ENCODE measurements around the gene ACTA2.

Gene ACTA2

DNA sequence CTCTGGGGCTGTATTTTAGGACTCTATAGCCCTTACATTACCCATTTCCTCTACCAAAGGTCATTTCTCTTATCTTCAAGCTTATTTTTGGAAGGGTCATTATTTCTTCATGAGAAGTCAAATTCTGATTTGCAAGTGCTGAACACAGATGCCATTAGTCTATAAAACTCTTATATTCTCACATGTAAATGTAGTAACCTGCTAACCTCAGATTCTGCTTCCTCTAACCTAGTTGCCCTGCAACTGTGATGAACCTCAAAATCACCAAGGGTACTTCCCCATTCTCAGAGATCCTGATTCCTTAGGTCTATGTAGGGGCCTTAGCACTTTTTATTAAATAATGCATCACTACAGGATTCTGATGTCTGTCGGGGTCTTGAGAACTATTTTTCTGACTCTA lies 44.4 kb upstream of the ACTA2 start:
- H2BK5ac ChIP-seq (ENCODE audit: low read depth, low read length, poor library complexity) = no peak overlapping the region
- no CpG with 5 or more reads among the region's 1 CpG for WGBS (ENCODE audit: extremely low coverage, insufficient coverage, insufficient read length)
- H2BK120ac ChIP-seq (ENCODE audit: insufficient read depth, low read length, poor library complexity) = no peak overlapping the region
- H3K36me3 ChIP-seq (ENCODE audit: control insufficient read depth in 1 of 2, insufficient read depth in 2 of 2, low read length in 2 of 2) = no peaks in the 10 kb centered on the region
- H3K79me2 ChIP-seq (ENCODE audit: control insufficient read depth, insufficient read depth, low read length, poor library complexity) = no peaks in the 10 kb centered on the region
- no peak overlapping the region for H3K23ac ChIP-seq (ENCODE audit: low read length)
- no peak overlapping the region for H4K8ac ChIP-seq (ENCODE audit: low read depth, low read length)
- H2AFZ ChIP-seq (ENCODE audit: insufficient read depth, low read length, poor library complexity) = no peak overlapping the region
- H4K91ac ChIP-seq (ENCODE audit: low read depth, low read length) = no peak overlapping the region
- H3K4me2 ChIP-seq (ENCODE audit: low read length) = no peak overlapping the region
- H4K12ac ChIP-seq (ENCODE audit: low read depth, low read length) = no peak overlapping the region
- H3K9ac ChIP-seq (ENCODE audit: low read length) = no peak overlapping the region
- H3K4me1 ChIP-seq (ENCODE audit: control insufficient read depth in 1 of 2, insufficient read depth in 2 of 2, low read length in 2 of 2) = peaks cover 0 to under 1% of the 10 kb centered on the region in 2 experiments
- H3K9me3 ChIP-seq (ENCODE audit: insufficient read depth, low read depth, low read length) = no peaks in the 10 kb centered on the region
- H3K4ac ChIP-seq (ENCODE audit: low read depth, low read length) = no peak overlapping the region
- DNase-seq = no peak
- H3K18ac ChIP-seq (ENCODE audit: low read length) = no peak overlapping the region
- H3K27me3 ChIP-seq (ENCODE audit: insufficient read depth, low read length) = no peaks in the 10 kb centered on the region
- H3K79me1 ChIP-seq (ENCODE audit: low read length) = no peaks in the 10 kb centered on the region
- no peak overlapping the region for H3K14ac ChIP-seq (ENCODE audit: low read length)
- no peak overlapping the region for H2BK12ac ChIP-seq (ENCODE audit: low read length)
- H3K27ac ChIP-seq (ENCODE audit: low read depth, low read length) = no peak overlapping the region
- no peak overlapping the region for H3K4me3 ChIP-seq (ENCODE audit: low read depth, low read length)
- no peak overlapping the region for H2AK5ac ChIP-seq (ENCODE audit: low read length)

DNA sequence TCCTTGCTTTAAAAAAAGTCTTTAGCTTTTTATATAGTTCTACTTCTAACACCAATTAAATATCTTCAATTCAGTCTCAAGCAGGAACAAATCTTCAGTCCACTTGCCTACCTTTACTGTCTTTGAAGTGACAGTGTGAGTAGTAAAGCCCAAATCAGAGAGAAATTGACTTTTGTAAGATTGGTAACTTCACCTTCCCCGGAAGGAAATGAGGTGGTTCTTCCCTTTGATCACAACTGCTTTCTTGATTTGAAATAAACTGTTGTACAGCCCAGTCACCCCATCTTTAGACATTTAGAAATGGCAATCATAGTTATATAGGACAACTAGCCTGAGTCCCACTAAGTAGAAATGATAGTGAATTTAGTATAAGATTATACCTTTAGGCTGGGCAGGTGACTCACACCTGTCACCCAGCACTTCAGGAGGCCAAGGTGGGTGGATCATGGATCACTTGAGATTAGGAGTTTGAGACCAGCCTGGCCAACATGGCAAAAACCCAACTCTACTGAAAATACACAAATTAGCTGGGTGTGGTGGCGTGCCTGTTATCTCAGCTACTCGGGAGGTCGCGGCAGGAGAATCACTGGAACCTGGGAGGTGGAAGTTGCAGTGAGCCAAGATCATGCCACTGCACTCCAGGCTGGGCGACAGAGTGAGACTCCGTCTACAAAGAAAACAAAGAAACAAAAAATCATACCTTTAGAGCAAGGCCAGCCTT lies 42.7 kb upstream of the ACTA2 start:
- H3K9ac ChIP-seq (ENCODE audit: low read length) = no peak overlapping the region
- no peak overlapping the region for H4K8ac ChIP-seq (ENCODE audit: low read depth, low read length)

DNA sequence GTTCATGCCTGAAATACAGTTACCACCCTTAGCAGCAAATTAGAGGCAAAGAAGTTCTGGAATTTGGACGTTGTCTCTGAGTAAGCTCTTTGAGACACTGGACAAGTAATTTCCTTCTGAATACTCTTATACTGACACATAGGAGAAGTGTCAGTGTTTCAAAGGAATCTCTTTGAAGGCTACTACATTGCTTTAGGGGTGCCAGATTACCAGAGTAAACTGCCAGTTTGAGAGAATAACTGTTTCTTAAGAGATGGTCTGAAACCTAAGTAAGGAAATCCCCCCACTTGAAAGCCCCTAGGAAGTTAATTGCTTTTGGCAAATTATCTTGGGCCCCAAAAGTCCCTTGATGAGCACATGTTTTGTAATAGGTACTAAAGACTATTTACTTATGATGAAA lies 41.4 kb upstream of the ACTA2 start:
- Histone ChIP-seq H3K27ac (ENCODE audit: low read depth, low read length) (no peak overlapping the region), H4K91ac (ENCODE audit: low read depth, low read length) (no peak overlapping the region), H2AFZ (ENCODE audit: insufficient read depth, low read length, poor library complexity) (no peak overlapping the region), H4K8ac (ENCODE audit: low read depth, low read length) (no peak overlapping the region), H2BK12ac (ENCODE audit: low read length) (no peak overlapping the region), H3K36me3 (ENCODE audit: control insufficient read depth in 1 of 2, insufficient read depth in 2 of 2, low read length in 2 of 2) (no peaks in the 10 kb centered on the region), H2AK5ac (ENCODE audit: low read length) (no peak overlapping the region), H3K4me1 (ENCODE audit: control insufficient read depth in 1 of 2, insufficient read depth in 2 of 2, low read length in 2 of 2) (peaks cover 0 to 8% of the 10 kb centered on the region in 2 experiments), H3K27me3 (ENCODE audit: insufficient read depth, low read length) (peaks cover 16% of the 10 kb centered on the region), H3K18ac (ENCODE audit: low read length) (no peak overlapping the region), H3K4me3 (ENCODE audit: low read depth, low read length) (no peak overlapping the region), H3K4me2 (ENCODE audit: low read length) (no peak overlapping the region), H3K14ac (ENCODE audit: low read length) (no peak overlapping the region), H3K79me2 (ENCODE audit: control insufficient read depth, insufficient read depth, low read length, poor library complexity) (peaks cover 4% of the 10 kb centered on the region), H2BK120ac (ENCODE audit: insufficient read depth, low read length, poor library complexity) (no peak overlapping the region), H3K9ac (ENCODE audit: low read length) (no peak overlapping the region), H2BK5ac (ENCODE audit: low read depth, low read length, poor library complexity) (no peak overlapping the region), H4K12ac (ENCODE audit: low read depth, low read length) (no peak overlapping the region), H3K23ac (ENCODE audit: low read length) (no peak overlapping the region), H3K9me3 (ENCODE audit: insufficient read depth, low read depth, low read length) (peaks cover 3% of the 10 kb centered on the region), H3K79me1 (ENCODE audit: low read length) (peaks cover 6% of the 10 kb centered on the region), H3K4ac (ENCODE audit: low read depth, low read length) (no peak overlapping the region)
- DNase-seq = peak in 1 of 2 donors; percentile 15
- WGBS (ENCODE audit: extremely low coverage, insufficient coverage, insufficient read length) = no CpG with 5 or more reads among the region's 1 CpG

More for the DNA sequence above, 42.7 kb upstream of the ACTA2 start:
- Histone ChIP-seq H3K27ac (ENCODE audit: low read depth, low read length) (no peak overlapping the region), H4K12ac (ENCODE audit: low read depth, low read length) (no peak overlapping the region), H3K9me3 (ENCODE audit: insufficient read depth, low read depth, low read length) (peaks cover 3% of the 10 kb centered on the region), H3K4me2 (ENCODE audit: low read length) (no peak overlapping the region), H2BK5ac (ENCODE audit: low read depth, low read length, poor library complexity) (no peak overlapping the region), H3K4me3 (ENCODE audit: low read depth, low read length) (no peak overlapping the region), H2AFZ (ENCODE audit: insufficient read depth, low read length, poor library complexity) (no peak overlapping the region), H3K23ac (ENCODE audit: low read length) (no peak overlapping the region), H3K36me3 (ENCODE audit: control insufficient read depth in 1 of 2, insufficient read depth in 2 of 2, low read length in 2 of 2) (no peaks in the 10 kb centered on the region), H3K18ac (ENCODE audit: low read length) (no peak overlapping the region), H3K4ac (ENCODE audit: low read depth, low read length) (no peak overlapping the region), H3K4me1 (ENCODE audit: control insufficient read depth in 1 of 2, insufficient read depth in 2 of 2, low read length in 2 of 2) (peaks cover 0 to 6% of the 10 kb centered on the region in 2 experiments), H3K79me1 (ENCODE audit: low read length) (peaks cover 6% of the 10 kb centered on the region), H3K14ac (ENCODE audit: low read length) (no peak overlapping the region), H4K91ac (ENCODE audit: low read depth, low read length) (no peak overlapping the region), H2AK5ac (ENCODE audit: low read length) (no peak overlapping the region), H2BK12ac (ENCODE audit: low read length) (no peak overlapping the region), H3K79me2 (ENCODE audit: control insufficient read depth, insufficient read depth, low read length, poor library complexity) (peaks cover 4% of the 10 kb centered on the region), H2BK120ac (ENCODE audit: insufficient read depth, low read length, poor library complexity) (no peak overlapping the region), H3K27me3 (ENCODE audit: insufficient read depth, low read length) (peaks cover 11% of the 10 kb centered on the region)
- no CpG with 5 or more reads among the region's 7 CpGs for WGBS (ENCODE audit: extremely low coverage, insufficient coverage, insufficient read length)
- no peak for DNase-seq

DNA sequence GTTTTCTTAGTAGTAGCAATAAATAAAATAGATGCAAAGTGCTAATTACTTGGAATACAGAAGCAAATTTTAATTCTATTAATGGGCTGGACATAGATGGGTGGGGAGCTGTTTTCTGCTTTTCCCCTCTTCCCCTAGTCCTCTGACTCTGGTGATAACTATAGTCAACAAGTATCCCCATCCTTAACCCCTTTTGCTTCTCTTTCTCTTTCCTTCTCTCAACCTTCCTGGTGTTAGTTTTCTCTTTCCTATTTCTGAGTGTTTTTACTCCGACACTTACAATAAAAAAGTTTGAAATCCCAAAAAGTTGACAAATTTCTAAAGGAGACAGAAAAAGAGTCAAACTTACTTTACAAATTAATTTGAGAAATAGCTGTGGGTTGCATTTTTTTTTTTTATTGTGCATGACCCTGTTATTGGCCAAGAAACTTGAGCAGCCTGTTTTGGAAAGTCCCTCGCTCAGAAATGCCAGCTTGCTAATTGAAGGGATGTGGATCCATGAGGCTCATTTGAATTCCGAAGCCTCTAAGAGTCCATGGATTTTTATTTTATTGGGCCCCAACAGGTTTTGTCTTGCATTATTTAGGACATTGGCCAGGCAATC lies 40.5 kb upstream of the ACTA2 start:
- H3K18ac ChIP-seq (ENCODE audit: low read length) = no peak overlapping the region
- H3K4ac ChIP-seq (ENCODE audit: low read depth, low read length) = no peak overlapping the region
- H3K14ac ChIP-seq (ENCODE audit: low read length) = no peak overlapping the region
- no peaks in the 10 kb centered on the region for H3K36me3 ChIP-seq (ENCODE audit: control insufficient read depth in 1 of 2, insufficient read depth in 2 of 2, low read length in 2 of 2)
- no peak for DNase-seq
- H3K23ac ChIP-seq (ENCODE audit: low read length) = no peak overlapping the region
- no peak overlapping the region for H3K4me2 ChIP-seq (ENCODE audit: low read length)
- H3K27me3 ChIP-seq (ENCODE audit: insufficient read depth, low read length) = peaks cover 16% of the 10 kb centered on the region
- H3K4me3 ChIP-seq (ENCODE audit: low read depth, low read length) = no peak overlapping the region
- no peak overlapping the region for H2BK12ac ChIP-seq (ENCODE audit: low read length)
- H3K4me1 ChIP-seq (ENCODE audit: control insufficient read depth in 1 of 2, insufficient read depth in 2 of 2, low read length in 2 of 2) = peaks cover 0 to 8% of the 10 kb centered on the region in 2 experiments
- H2BK120ac ChIP-seq (ENCODE audit: insufficient read depth, low read length, poor library complexity) = no peak overlapping the region
- H3K9ac ChIP-seq (ENCODE audit: low read length) = no peak overlapping the region
- H3K27ac ChIP-seq (ENCODE audit: low read depth, low read length) = no peak overlapping the region
- no peak overlapping the region for H2AFZ ChIP-seq (ENCODE audit: insufficient read depth, low read length, poor library complexity)
- H2BK5ac ChIP-seq (ENCODE audit: low read depth, low read length, poor library complexity) = no peak overlapping the region
- H3K79me1 ChIP-seq (ENCODE audit: low read length) = peaks cover 6% of the 10 kb centered on the region
- peaks cover 3% of the 10 kb centered on the region for H3K9me3 ChIP-seq (ENCODE audit: insufficient read depth, low read depth, low read length)
- H3K79me2 ChIP-seq (ENCODE audit: control insufficient read depth, insufficient read depth, low read length, poor library complexity) = peaks cover 4% of the 10 kb centered on the region
- no CpG with 5 or more reads among the region's 3 CpGs for WGBS (ENCODE audit: extremely low coverage, insufficient coverage, insufficient read length)
- no peak overlapping the region for H4K91ac ChIP-seq (ENCODE audit: low read depth, low read length)
- H4K8ac ChIP-seq (ENCODE audit: low read depth, low read length) = no peak overlapping the region
- H4K12ac ChIP-seq (ENCODE audit: low read depth, low read length) = no peak overlapping the region
- H2AK5ac ChIP-seq (ENCODE audit: low read length) = no peak overlapping the region

Data from trophoblast cell (in vitro differentiated cells and primary cell).